ENCODE data around the gene SORCS2. TPM values are rescaled to one million over a fixed set of nuclear protein-coding genes. Genes with fewer than 3 reads are reported as not detected.

SORCS2 gene
- total and polyA plus RNA-seq, 2 of the 8 experiments (the other 6 are each of a cell fraction or from before 2014, with no cell fraction given): 0.36 to 1.8 TPM

- Histone ChIP-seq H3K79me1 (ENCODE audit: low read depth, low read length) (no peaks in the 10 kb centered on the region), H3K36me3 (ENCODE audit: control insufficient read depth in 2 of 4, insufficient read depth in 4 of 4, low read length in 3 of 4) (no peaks in the 10 kb centered on the region), H3K27ac (ENCODE audit: low read depth, low read length) (no peak overlapping the region), H4K20me1 (replicated peaks in 1 of 2; ENCODE audit: control insufficient read depth in 1 of 2, insufficient read depth in 2 of 2, low read length in 2 of 2) (no peaks in the 10 kb centered on the region), H2BK120ac (replicated peaks; ENCODE audit: low read depth, low read length) (no peak overlapping the region), H3K14ac (ENCODE audit: insufficient read length) (no peak overlapping the region), H3K9ac (replicated peaks in 1 of 4; ENCODE audit: extremely low read depth in 1 of 4, low read depth in 3 of 4, low read length in 3 of 4) (no peak overlapping the region), H3K23ac (ENCODE audit: insufficient read length) (no peak overlapping the region), H2BK12ac (ENCODE audit: low read depth, low read length) (no peak overlapping the region), H4K5ac (ENCODE audit: insufficient read length, low read depth, low read length) (no peak overlapping the region), H4K8ac (ENCODE audit: extremely low read depth, insufficient read depth, low read length) (no peak overlapping the region), H3K18ac (ENCODE audit: extremely low read depth, low read length) (no peak overlapping the region), H3K4me1 (replicated peaks in 1 of 4; ENCODE audit: control insufficient read depth in 3 of 4, insufficient read depth in 4 of 4, low read length in 3 of 4) (peaks cover 0 to 6% (median 1%) of the 10 kb centered on the region in 4 experiments; a peak in 3 of 7 replicates), H2BK15ac (ENCODE audit: low read length) (no peak overlapping the region), H2BK5ac (ENCODE audit: low read depth, low read length) (no peak overlapping the region), H3K23me2 (ENCODE audit: low read depth, low read length) (no peaks in the 10 kb centered on the region), H3K4me2 (ENCODE audit: insufficient read depth in 1 of 2, low read depth in 2 of 2, low read length in 2 of 2) (no peak overlapping the region), H2AFZ (ENCODE audit: low read length) (no peak overlapping the region), H3K4me3 (ENCODE audit: extremely low read depth in 1 of 4, insufficient read depth in 2 of 4, low read depth in 3 of 4, low read length in 4 of 4) (no peak overlapping the region), H2BK20ac (ENCODE audit: low read length) (no peak overlapping the region), H2AK5ac (ENCODE audit: low read depth, low read length) (no peak overlapping the region), H3K4ac (replicated peaks; ENCODE audit: insufficient read length, low read depth, low read length) (no peak overlapping the region), H3K27me3 (replicated peaks in 1 of 4; ENCODE audit: control insufficient read depth in 3 of 4, extremely low read depth in 1 of 4, insufficient read depth in 3 of 4, low read length in 3 of 4) (no peaks in the 10 kb centered on the region), H4K91ac (replicated peaks; ENCODE audit: insufficient read length, low read length) (no peak overlapping the region), H3K79me2 (ENCODE audit: control insufficient read depth in 1 of 2, insufficient read depth in 2 of 2, low read length in 2 of 2) (no peaks in the 10 kb centered on the region), H3K56ac (replicated peaks; ENCODE audit: insufficient read length, low read depth, low read length) (no peak overlapping the region), H3K9me3 (ENCODE audit: insufficient read depth in 2 of 2, low read depth in 1 of 2, low read length in 1 of 2) (peaks cover 2 to 6% of the 10 kb centered on the region in 2 experiments; a peak in 2 of 4 replicates)
- FAIRE-seq (no peak), DNase-seq (ENCODE audit: low read depth in 1 of 2, low spot score in 2 of 2) (no peak)
- TF ChIP-seq CHD1 (IDR thresholded peaks at IDR 0.05; ENCODE audit: low read depth, low read length) (no peak), SIX5 (IDR thresholded peaks at IDR 0.05; ENCODE audit: low read depth, low read length) (no peak), KDM5A (IDR thresholded peaks at IDR 0.05; ENCODE audit: low read length) (no peak), GABPA (IDR thresholded peaks at IDR 0.05; ENCODE audit: borderline replicate concordance, insufficient read depth, low read length) (no peak), RNF2 (IDR thresholded peaks at IDR 0.05; ENCODE audit: borderline replicate concordance, low read depth, low read length, missing control alignments, poor library complexity, severe bottlenecking) (no peak), SP4 (IDR thresholded peaks at IDR 0.05; ENCODE audit: low read length) (no peak)
- ChIA-PET POLR2A (ENCODE audit: partially characterized antibody) (interaction anchor here (0.6 kb wide), 1 partner anchor 10 kb away, joined by 3 read pairs; no protein-coding TSS in a partner anchor), CTCF (ENCODE audit: partially characterized antibody) (interaction anchor here (0.9 to 1.7 kb wide), 4 partner anchors 10 to 343 kb away, joined by 3 to 4 read pairs (median 4); no protein-coding TSS in a partner anchor)
- WGBS, 2 experiments (ENCODE audit: extremely low coverage in 1 of 2, insufficient coverage in 1 of 2, insufficient read length in 1 of 2, insufficient replicate concordance in 2 of 2, low coverage in 1 of 2, low lambda C conversion rate in 2 of 2, missing lambda C conversion rate in 1 of 2): 95% methylated on average over 8 of the region's 8 CpGs; no CpG with 5 or more reads in 1 of the 2 experiments
Observed at GRCh38 chr4:7536876-7537275, 344.5 kb downstream of the SORCS2 start.
